Gastroesophageal sphincter (tissue), 3 donors: ENCODE data around the gene OR13A1.

Experiments used
- POLR2A ChIP-seq, 2 donors: fragments of 450-650 bp; IDR thresholded peaks; one replicate each; pipeline ENCODE4 v1.6.1; 2017; ENCODE audit warnings: antibody characterized with exemption in 2 of 2, mild to moderate bottlenecking in 2 of 2, moderate library complexity in 1 of 2
- POLR2AphosphoS5 ChIP-seq: sonication (generic); formaldehyde crosslinking; IDR thresholded peaks from one replicate; pipeline ENCODE4 v1.6.1; 2017; ENCODE audit warnings: antibody characterized with exemption
- TF ChIP-seq, protein P1 (sequence below), 4 experiments: fragments of 200-600 bp in 2 of 4; fragments of 450-650 bp in 2 of 4; sonication (generic) in 1 of 4; IDR thresholded peaks; one replicate each; pipeline ENCODE4 v1.5.1; 2017 to 2019; ENCODE audit warnings: antibody characterized with exemption in 4 of 4, mild to moderate bottlenecking in 2 of 4, moderate library complexity in 2 of 4

DNA sequence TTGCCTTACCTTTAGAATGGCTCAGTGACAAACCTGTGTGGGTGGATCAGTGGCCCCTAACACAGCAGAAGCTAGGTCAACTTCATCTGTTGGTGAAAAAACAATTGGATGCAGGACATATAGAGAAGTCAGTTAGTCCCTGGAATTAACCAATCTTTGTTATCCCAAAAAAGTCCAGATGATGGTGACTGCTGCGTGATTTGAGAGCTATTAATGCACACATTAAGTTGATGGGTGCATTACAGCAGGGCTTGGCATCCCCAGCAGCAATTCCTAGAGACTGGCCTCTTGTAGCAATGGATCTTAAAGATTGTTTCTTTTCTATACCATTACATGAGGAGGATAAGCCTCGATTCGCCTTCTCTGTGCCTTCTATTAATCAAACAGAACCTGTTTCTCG lies 33.3 kb downstream of the OR13A1 start:
- TF ChIP-seq, protein P1, sequence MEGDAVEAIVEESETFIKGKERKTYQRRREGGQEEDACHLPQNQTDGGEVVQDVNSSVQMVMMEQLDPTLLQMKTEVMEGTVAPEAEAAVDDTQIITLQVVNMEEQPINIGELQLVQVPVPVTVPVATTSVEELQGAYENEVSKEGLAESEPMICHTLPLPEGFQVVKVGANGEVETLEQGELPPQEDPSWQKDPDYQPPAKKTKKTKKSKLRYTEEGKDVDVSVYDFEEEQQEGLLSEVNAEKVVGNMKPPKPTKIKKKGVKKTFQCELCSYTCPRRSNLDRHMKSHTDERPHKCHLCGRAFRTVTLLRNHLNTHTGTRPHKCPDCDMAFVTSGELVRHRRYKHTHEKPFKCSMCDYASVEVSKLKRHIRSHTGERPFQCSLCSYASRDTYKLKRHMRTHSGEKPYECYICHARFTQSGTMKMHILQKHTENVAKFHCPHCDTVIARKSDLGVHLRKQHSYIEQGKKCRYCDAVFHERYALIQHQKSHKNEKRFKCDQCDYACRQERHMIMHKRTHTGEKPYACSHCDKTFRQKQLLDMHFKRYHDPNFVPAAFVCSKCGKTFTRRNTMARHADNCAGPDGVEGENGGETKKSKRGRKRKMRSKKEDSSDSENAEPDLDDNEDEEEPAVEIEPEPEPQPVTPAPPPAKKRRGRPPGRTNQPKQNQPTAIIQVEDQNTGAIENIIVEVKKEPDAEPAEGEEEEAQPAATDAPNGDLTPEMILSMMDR (IDR thresholded peaks at IDR 0.05) = no peak
- TF ChIP-seq POLR2A (IDR thresholded peaks at IDR 0.05) (no peak), POLR2AphosphoS5 (no peak)
